SK-N-MC (cell line): ENCODE data around the gene CACTIN.

Source experiments
- EZH2 ChIP-seq: fragments of 200-600 bp; sonication (generic); IDR thresholded peaks from one replicate; pipeline ENCODE4 v1.6.1; 2017; ENCODE audit warnings: antibody characterized with exemption
- FOXP2 ChIP-seq: optimal IDR thresholded peaks from 2 replicates; pipeline ENCODE3; 2011; ENCODE audit warnings: mild to moderate bottlenecking, moderate library complexity; ENCODE audit not compliant: insufficient read depth; ENCODE audit errors: extremely low read length, control extremely low read depth

DNA sequence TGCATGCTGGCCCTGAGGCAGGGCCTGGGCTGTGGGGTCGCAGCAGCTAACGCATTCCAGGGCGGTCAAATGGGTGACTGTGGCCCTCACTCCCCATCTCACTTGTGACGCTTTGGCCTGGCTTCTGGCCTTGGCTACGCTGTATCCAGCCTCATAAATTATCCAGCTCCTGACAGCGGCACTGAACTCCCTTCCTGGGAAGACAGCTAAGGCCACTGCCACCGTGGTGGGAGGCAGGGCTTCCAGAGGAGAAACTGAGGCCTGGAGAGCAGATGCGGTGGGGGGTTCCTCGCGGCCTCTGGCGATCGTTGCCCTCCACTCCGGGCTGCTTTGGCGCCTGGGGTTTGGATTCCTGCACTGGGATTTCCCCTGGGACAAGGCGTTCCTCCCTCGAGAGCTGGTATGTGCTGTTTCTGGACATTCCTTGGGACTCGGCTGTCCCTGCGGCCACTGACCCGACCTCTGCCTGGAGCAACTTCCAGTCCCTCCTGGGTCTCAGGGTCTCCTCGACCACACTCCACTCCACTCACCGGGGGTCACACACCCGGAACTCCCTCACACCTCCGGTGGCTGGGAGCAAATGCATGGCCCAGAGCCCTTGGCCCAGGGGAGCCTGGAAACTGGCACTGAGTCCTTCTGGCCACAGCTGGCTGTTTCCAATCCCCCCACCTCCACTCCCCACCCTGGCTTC lies 23.3 kb downstream of the CACTIN start:
- TF ChIP-seq EZH2 (no peak), FOXP2 (no peak)
